DOHH2 (cell line): Measurements from ENCODE around the gene AGFG1.

Experiments
- H3F3A ChIP-seq: fragments of 200-600 bp; sonication (generic), shearing (Covaris generic); 2 replicates; pipeline ENCODE4 v1.6.0; 2016; ENCODE audit warnings: antibody characterized with exemption, mild to moderate bottlenecking; ENCODE audit not compliant: control insufficient read depth, insufficient read depth
- H3K27ac ChIP-seq: fragments of 200-600 bp; sonication (generic); 2 replicates; pipeline ENCODE4 v1.5.1; 2014; ENCODE audit warnings: low read depth, mild to moderate bottlenecking, low read length, moderate library complexity
- H3K27me3 ChIP-seq: fragments of 200-600 bp; sonication (generic); 2 replicates; pipeline ENCODE4 v1.6.1; 2014; ENCODE audit warnings: mild to moderate bottlenecking, low read length, mixed read lengths; ENCODE audit not compliant: control insufficient read depth
- H3K36me3 ChIP-seq: fragments of 200-600 bp; sonication (generic); 2 replicates; pipeline ENCODE4 v1.6.1; 2014; ENCODE audit warnings: mild to moderate bottlenecking, low read length, moderate library complexity, mixed read lengths; ENCODE audit not compliant: control insufficient read depth
- H3K4me1 ChIP-seq: fragments of 200-600 bp; sonication (generic); 2 replicates; pipeline ENCODE4 v1.6.1; 2014; ENCODE audit warnings: mild to moderate bottlenecking, low read length, mixed read lengths; ENCODE audit not compliant: control insufficient read depth
- H3K4me2 ChIP-seq: fragments of 200-600 bp; sonication (generic); 2 replicates; pipeline ENCODE4 v1.6.0; 2014; ENCODE audit warnings: mild to moderate bottlenecking, low read length, moderate library complexity
- H3K4me3 ChIP-seq: fragments of 200-600 bp; sonication (generic); 2 replicates; pipeline ENCODE4 v1.5.1; 2014; ENCODE audit warnings: mild to moderate bottlenecking, low read length, mixed read lengths
- H3K79me2 ChIP-seq: fragments of 200-600 bp; sonication (generic); 2 replicates; pipeline ENCODE4 v1.6.1; 2014; ENCODE audit warnings: mild to moderate bottlenecking, low read length, mixed read lengths; ENCODE audit not compliant: control insufficient read depth
- H3K9me2 ChIP-seq: fragments of 200-600 bp; sonication (generic); replicated peaks from 2 replicates; pipeline ENCODE4 v1.6.1; 2014; ENCODE audit warnings: mild to moderate bottlenecking, low read length, mixed read lengths; ENCODE audit not compliant: control insufficient read depth
- H3K9me3 ChIP-seq: fragments of 200-600 bp; sonication (generic); 2 replicates; pipeline ENCODE4 v1.6.1; 2014; ENCODE audit warnings: antibody characterized with exemption, low read length, mixed read lengths; ENCODE audit not compliant: control insufficient read depth, insufficient read depth
- H4K20me1 ChIP-seq: fragments of 200-600 bp; sonication (generic); 2 replicates; pipeline ENCODE4 v1.6.0; 2014; ENCODE audit warnings: low read depth, mild to moderate bottlenecking, antibody characterized with exemption, low read length, moderate library complexity; ENCODE audit not compliant: control insufficient read depth, insufficient read depth
- CTCF ChIP-seq: fragments of 200-600 bp; sonication (generic); IDR thresholded peaks from one replicate; pipeline ENCODE4 v1.5.1; 2014; ENCODE audit warnings: antibody characterized with exemption, mild to moderate bottlenecking, low read depth, low read length; ENCODE audit not compliant: poor library complexity, severe bottlenecking
- EZH2phosphoT487 ChIP-seq: fragments of 200-600 bp; sonication (generic); IDR thresholded peaks from 2 replicates; pipeline ENCODE4 v1.6.1; 2017; ENCODE audit warnings: borderline replicate concordance, mild to moderate bottlenecking, antibody characterized with exemption, low read length, moderate library complexity, mixed read lengths

AGFG1 gene

GRCh38 chr2:227524665-227525064 is 52.7 kb downstream of the AGFG1 start:
- TF ChIP-seq CTCF = no peak
- TF ChIP-seq EZH2phosphoT487 = no peak
- Histone ChIP-seq H3K36me3 (peaks cover 60% of the 10 kb centered on the region), H3K79me2 (peaks cover 18% of the 10 kb centered on the region), H3K9me3 (no peaks in the 10 kb centered on the region), H3K4me3 (no peak overlapping the region), H4K20me1 (no peaks in the 10 kb centered on the region), H3K9me2 (no peaks in the 10 kb centered on the region), H3K27me3 (no peaks in the 10 kb centered on the region), H3F3A (no peaks in the 10 kb centered on the region), H3K4me1 (no peaks in the 10 kb centered on the region), H3K4me2 (no peak overlapping the region), H3K27ac (no peak overlapping the region)

GRCh38 chr2:227527351-227527750 is 55.4 kb downstream of the AGFG1 start:
- no peak overlapping the region for H3K27ac ChIP-seq
- H3K36me3 ChIP-seq = peaks cover 59% of the 10 kb centered on the region
- H3K4me1 ChIP-seq = no peaks in the 10 kb centered on the region
- H3K4me3 ChIP-seq = no peak overlapping the region
- H3K9me3 ChIP-seq = no peaks in the 10 kb centered on the region
- no peaks in the 10 kb centered on the region for H3K79me2 ChIP-seq
- TF ChIP-seq EZH2phosphoT487 (no peak), CTCF (no peak)
- H4K20me1 ChIP-seq = no peaks in the 10 kb centered on the region
- no peaks in the 10 kb centered on the region for H3F3A ChIP-seq
- H3K27me3 ChIP-seq = no peaks in the 10 kb centered on the region
- H3K9me2 ChIP-seq = no peaks in the 10 kb centered on the region
- H3K4me2 ChIP-seq = no peak overlapping the region

DNA sequence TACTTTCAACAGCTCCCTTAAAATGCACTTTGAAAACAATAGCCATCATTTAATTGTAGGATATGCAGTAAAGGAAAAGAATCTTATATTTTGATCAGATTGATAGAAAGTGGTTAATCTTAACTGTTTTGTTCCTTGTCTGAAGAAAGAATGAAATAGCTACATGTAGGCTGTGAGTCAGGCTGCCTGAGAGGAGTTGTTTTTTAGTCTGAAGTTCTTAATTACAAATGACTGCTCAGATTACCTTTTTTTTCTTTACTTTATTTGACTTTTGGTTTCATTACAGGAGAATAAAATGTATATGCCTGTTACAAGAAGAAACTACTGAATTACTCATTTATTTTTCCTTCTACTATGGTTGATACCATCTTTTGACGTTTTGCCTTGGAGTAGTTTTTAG is 56.8 kb downstream of the AGFG1 start:
- no peaks in the 10 kb centered on the region for H3K27me3 ChIP-seq
- no peak for TF ChIP-seq EZH2phosphoT487
- no peak for TF ChIP-seq CTCF
- no peaks in the 10 kb centered on the region for H3F3A ChIP-seq
- no peaks in the 10 kb centered on the region for H3K4me1 ChIP-seq
- H3K9me3 ChIP-seq = no peaks in the 10 kb centered on the region
- H3K9me2 ChIP-seq = no peaks in the 10 kb centered on the region
- no peaks in the 10 kb centered on the region for H3K79me2 ChIP-seq
- H3K27ac ChIP-seq = no peak overlapping the region
- no peak overlapping the region for H3K4me3 ChIP-seq
- no peaks in the 10 kb centered on the region for H4K20me1 ChIP-seq
- H3K36me3 ChIP-seq = peaks cover 62% of the 10 kb centered on the region
- H3K4me2 ChIP-seq = no peak overlapping the region

GRCh38 chr2:227529871-227530270 is 57.9 kb downstream of the AGFG1 start:
- Histone ChIP-seq H3K9me2 (no peaks in the 10 kb centered on the region), H3K27ac (no peak overlapping the region), H3F3A (no peaks in the 10 kb centered on the region), H3K36me3 (peaks cover 59% of the 10 kb centered on the region), H4K20me1 (no peaks in the 10 kb centered on the region), H3K79me2 (no peaks in the 10 kb centered on the region), H3K27me3 (no peaks in the 10 kb centered on the region), H3K4me1 (no peaks in the 10 kb centered on the region), H3K4me2 (no peak overlapping the region), H3K4me3 (no peak overlapping the region), H3K9me3 (no peaks in the 10 kb centered on the region)
- TF ChIP-seq CTCF = no peak
- TF ChIP-seq EZH2phosphoT487 = no peak
